ENCODE measurements around the gene STUM.
"Not testable (repeated sequence)": the region's sequence is repeated elsewhere in the genome, so short reads cannot be mapped to it uniquely, and the experiment has no call there.

The STUM gene

GRCh38 chr1:226626577-226626956 is 78.0 kb downstream of the STUM start:
- DNase-seq (ENCODE audit: low read depth in 2 of 2), result peak; percentile 75 to 83

- DNase-seq (ENCODE audit: low read depth in 2 of 2), result no peak
Measured at GRCh38 chr1:226627050-226627755, 78.6 kb downstream of the STUM start.

DNA sequence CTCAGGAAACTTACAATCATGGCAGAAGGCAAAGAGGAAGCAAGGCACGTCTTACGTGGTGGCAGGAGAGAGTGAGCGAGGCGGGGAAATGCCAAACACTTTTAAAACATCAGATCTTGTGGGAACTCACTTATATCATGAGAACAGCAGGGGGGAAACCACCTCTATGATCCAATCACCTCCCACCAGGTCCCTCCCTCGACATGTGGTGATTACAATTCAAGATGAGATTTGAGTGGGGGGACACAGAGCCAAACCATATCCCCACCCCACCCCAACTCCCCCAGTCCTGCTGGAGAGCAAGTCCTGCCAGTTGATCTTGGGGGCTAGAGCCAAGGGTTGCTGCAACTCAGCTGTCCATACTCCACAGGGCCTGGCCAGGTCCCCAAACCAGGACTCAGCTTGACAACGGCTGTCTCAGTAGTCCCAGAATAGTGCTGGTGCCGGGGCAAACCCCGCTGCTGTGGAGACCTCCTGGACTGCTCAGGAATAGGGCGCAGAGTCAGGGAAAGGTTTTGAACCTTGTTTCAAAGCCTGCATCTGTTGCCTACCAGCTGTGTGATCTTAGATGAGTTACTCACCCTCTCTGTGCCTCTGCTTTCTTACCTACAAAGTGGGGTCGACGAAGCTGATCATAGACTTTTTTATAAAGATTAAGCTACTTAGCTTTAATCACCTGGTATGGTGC is 79.5 kb downstream of the STUM start:
- no peak for DNase-seq (ENCODE audit: low read depth in 2 of 2)

- DNase-seq (ENCODE audit: low read depth in 2 of 2), result no peak
Measured at GRCh38 chr1:226628612-226629155, 80.1 kb downstream of the STUM start.

GRCh38 chr1:226629210-226629895 is 80.8 kb downstream of the STUM start:
- DNase-seq (ENCODE audit: low read depth in 2 of 2), result no peak

- DNase-seq (ENCODE audit: low read depth in 2 of 2), result no peak
Measured at GRCh38 chr1:226629896-226630550, 81.5 kb downstream of the STUM start.

- DNase-seq (ENCODE audit: low read depth in 2 of 2), result no peak
Measured at GRCh38 chr1:226630592-226630991, 82.0 kb downstream of the STUM start.

DNA sequence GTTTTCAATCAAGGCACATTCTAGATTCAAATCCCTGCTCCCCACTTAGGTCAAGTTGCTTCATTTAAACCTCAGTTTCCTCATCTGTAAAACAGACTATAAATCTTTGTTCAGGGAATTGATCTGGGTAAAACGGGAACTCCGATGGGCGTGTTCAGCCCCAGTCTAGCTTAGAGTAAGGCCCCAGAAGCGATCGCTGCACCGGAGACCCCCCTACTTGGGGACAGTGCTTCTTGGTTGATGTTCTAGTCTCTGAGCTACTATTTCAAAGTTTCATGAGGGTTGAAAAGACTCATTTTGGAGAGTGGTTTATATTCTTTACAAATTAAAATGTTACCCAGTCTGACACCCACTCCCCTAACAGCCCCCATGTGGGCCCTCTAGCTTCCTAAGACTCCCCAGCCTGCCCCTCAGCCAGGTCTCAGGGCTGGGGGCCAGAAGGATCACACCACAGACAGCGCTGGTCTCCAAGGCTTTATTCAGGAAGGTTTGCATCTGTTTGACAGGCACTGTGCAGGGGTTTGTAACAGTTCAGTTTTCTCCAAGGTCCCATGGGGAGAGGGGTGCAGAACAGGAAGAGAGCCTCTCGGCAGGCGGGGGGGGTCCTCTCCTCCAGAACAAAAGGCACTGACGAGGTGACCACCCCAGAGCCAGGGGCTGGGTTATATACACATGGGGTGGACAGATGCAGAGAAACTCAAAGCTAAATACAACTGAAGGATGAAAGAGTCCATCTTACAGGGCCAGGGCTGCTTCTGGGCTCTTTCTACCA is 82.9 kb downstream of the STUM start:
- DNase-seq (ENCODE audit: low read depth in 2 of 2), result no peak

DNA sequence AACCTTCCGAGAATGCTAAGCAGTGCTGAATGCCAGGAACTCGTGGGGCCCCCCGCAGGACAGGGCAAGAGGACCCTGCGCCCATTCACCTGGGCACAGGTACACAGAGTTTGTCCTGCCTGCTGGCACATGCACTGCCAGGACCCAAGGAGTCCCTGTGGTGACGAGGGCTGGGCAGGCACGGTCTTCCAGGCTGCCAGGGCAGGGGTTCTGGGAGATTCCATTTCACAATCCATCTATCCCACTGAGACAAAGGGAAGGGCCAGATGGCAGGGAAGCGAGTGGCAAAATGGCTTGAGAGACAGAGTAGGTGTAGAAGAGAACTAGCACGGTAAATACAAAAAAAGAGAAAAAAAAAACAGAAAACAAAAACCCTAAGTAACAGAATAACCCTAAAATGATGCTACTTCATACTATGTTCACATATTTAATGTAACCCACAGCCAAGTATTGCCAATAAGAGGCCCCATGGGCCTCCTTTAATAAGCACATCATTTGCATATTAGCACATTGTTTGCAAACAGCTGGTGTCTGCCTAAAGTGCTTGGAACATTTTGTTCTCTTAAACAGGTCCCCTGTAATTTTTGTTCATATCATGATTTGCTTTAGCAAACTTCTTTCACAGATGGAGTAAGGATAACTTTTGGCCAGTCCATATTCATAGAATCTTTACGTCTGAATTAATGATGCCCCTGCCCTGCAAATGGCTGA is 83.8 kb downstream of the STUM start:
- DNase-seq (ENCODE audit: low read depth in 2 of 2), result no peak

DNA sequence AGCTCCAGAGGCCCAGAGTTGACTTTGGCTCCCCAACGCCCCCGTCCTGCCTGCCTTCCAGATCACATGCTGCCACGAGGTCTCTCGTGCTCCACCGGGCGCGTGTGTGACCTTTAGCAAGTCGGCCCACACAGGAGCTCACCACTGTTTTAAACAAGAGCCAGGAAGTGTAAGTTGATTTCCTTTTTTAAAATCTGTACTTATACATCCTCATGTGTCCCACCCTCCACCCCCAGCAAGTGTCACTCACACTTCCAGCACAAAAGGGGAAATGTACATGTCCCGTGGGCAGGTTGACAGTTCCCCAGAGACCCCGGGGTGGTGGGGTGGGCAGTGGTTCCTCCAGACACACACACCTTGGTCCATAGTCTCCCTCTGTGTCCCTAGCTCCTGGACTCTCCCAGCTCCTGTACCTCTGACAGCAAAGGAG is 84.4 kb downstream of the STUM start:
- no peak for DNase-seq (ENCODE audit: low read depth in 2 of 2)

- DNase-seq (ENCODE audit: low read depth in 2 of 2), result no peak
Measured at GRCh38 chr1:226633541-226634165, 85.1 kb downstream of the STUM start.

DNA sequence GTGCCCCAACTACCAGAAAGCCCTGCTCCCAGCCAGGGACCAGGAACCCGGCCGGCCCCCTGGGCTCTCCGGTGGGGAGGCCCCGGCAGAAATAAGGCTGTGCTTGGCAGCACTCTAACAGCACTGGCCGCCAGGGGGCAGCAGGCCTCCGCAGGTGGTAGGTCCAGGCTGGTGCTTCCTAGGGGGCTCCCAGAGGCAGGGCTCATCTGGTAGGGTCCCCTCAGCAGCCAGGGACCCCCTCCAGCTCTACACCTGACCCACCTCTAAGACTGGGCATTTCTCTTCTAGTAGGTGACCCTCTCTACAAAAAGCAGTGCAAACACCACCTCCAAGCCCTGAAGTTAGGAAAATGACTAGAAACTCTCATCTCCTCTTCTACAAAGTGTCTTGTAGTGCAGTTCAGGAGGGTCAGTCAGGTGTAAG is 85.6 kb downstream of the STUM start:
- peak; percentile 61 to 80 for DNase-seq (ENCODE audit: low read depth in 2 of 2)

- DNase-seq (ENCODE audit: low read depth in 2 of 2), result no peak
Measured at GRCh38 chr1:226634611-226635246, 86.2 kb downstream of the STUM start.

DNA sequence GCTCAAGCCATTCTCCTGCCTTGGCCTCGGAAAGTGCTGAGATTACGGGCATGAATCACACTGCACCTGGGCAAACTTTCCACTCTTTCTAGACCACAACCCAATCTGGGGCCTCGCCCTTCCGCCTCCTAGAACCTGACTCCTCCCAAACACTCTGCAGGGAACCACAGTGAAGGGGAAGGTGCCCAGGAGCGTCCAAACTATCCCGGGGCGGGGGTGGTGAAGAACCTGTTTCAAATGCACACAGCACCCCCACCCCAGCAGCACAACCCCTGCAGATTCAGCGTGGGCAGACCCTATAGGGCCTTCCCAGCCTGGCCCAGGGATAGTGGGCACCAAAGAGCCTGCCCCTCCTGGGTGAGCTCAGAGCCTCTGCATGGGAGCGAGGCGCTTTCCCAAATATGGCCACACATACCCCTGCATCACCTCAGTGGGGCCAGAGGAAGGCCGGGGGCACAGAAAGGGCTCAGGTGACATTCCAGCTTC is 86.9 kb downstream of the STUM start:
- DNase-seq (ENCODE audit: low read depth in 2 of 2), result peak in 1 of 2 experiments; percentile 54

DNA sequence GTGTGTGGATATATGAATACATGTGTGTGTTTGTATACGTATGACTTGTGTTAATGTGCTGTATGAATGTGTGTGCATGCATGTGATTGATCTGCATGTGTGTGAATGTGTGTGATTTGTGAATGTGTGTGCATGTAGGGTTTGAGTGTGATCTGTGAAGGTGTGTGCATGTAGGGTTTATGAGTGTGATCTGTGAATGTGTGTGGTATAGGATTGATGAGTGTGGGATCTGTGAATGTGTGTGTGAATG is 88.2 kb downstream of the STUM start:
- DNase-seq (ENCODE audit: low read depth in 2 of 2), result no peak

DNA sequence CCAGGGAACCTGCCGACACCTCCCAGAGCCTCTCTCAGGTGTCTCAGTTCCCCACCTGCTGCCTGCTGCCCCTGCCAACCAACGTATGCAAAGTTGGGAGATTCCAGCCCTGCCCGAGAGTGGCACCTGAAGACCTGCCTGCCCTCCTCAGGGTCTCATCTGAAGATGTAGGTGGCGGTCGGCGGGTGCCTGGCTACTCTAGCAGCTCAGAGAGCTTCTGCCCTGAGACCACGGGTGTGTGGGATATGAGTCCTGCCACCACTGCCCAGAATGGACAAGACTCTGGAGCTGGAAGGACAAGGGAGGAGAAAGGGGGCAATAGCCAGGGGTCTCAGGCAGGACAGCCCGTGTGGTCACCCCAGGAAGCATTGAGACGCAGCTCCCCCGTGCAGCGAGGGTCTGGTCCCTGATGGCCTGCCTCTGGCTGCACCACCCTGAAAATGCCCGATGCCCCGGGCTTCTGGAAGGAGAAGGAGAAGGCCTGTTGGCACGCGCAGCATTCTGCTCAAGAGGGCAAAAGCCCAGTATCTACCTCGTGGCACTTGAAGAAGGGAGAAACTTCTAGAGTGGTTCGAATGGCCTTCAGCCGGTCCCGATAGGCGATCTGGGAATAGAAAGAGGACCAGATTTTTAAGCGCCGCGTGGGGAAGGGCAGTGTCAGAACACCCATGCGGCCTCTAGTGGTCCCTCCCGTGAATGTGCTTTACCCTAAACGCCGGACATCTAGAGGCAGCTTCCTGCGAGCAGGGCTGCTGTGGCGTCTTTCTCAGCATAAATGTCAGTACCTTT is 88.8 kb downstream of the STUM start:
- DNase-seq (ENCODE audit: low read depth in 2 of 2), result no peak

- no peak for DNase-seq (ENCODE audit: low read depth in 2 of 2)
Measured at GRCh38 chr1:226638001-226638601, 89.5 kb downstream of the STUM start.

DNA sequence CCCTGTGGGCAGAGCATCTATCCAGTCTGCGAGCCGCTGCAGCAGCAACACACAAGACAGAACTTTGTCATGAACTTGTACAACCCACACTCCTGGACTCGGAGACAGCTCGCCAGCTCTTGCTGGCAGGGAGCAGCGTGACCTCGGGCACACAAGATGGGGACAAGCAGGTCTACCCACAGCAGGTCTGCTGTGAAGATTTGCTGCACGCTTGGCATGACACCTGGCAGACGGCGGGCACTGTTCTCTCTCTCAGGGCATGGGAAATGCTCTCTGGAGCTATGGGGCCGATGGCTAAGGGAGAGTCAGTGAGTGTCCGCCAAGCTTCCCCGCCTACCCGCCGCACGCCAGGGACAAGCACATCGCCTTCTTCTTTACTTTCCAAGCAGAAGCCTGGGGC is 90.0 kb downstream of the STUM start:
- DNase-seq (ENCODE audit: low read depth in 2 of 2), result no peak

GRCh38 chr1:226639206-226639605 is 90.6 kb downstream of the STUM start:
- DNase-seq (ENCODE audit: low read depth in 2 of 2), result not testable (repeated sequence)
